PFSK-1 (cell line): ENCODE measurements around the gene HTRA3.

Experiments used
- FOXP2 ChIP-seq: optimal IDR thresholded peaks from 2 replicates; pipeline ENCODE3; 2011; ENCODE audit warnings: borderline replicate concordance, control low read depth, inconsistent platforms; ENCODE audit not compliant: insufficient read depth; ENCODE audit errors: extremely low read length, extremely low read depth
- POLR2AphosphoS5 ChIP-seq: IDR thresholded peaks from 2 replicates; pipeline ENCODE4 v1.6.1; 2012; ENCODE audit warnings: low read depth, mild to moderate bottlenecking, control low read depth, low read length, moderate library complexity
- REST ChIP-seq, 2 experiments: IDR thresholded peaks; 2 replicates each; pipeline versions ENCODE4 v1.6.1 to v1.8.0; 2011 to 2012; ENCODE audit warnings: low read depth in 2 of 2, low read length in 2 of 2, control low read depth in 1 of 2, inconsistent platforms in 1 of 2, mild to moderate bottlenecking in 1 of 2, moderate library complexity in 1 of 2; ENCODE audit not compliant: insufficient read depth in 1 of 2
- SIN3A ChIP-seq: IDR thresholded peaks from 2 replicates; pipeline ENCODE4 v1.6.1; 2012; ENCODE audit warnings: mild to moderate bottlenecking, low read length, moderate library complexity, borderline replicate concordance; ENCODE audit not compliant: insufficient read depth
- TAF1 ChIP-seq: IDR thresholded peaks from 2 replicates; pipeline ENCODE4 v1.6.1; 2012; ENCODE audit warnings: low read length, control low read depth, borderline replicate concordance; ENCODE audit not compliant: insufficient read depth

The HTRA3 gene

GRCh38 chr4:8285976-8286718, 16.6 kb downstream of the HTRA3 start:
- no peak for TF ChIP-seq TAF1
- no peak for TF ChIP-seq FOXP2
- no peak for TF ChIP-seq POLR2AphosphoS5
- no peak for TF ChIP-seq REST (IDR thresholded peaks at IDR 0.05; ENCODE audit: insufficient read depth in 1 of 2, low read depth in 2 of 2, low read length in 2 of 2)
- no peak for TF ChIP-seq SIN3A

- TF ChIP-seq SIN3A (no peak), FOXP2 (no peak), TAF1 (no peak), POLR2AphosphoS5 (no peak), REST (IDR thresholded peaks at IDR 0.05; ENCODE audit: insufficient read depth in 1 of 2, low read depth in 2 of 2, low read length in 2 of 2) (no peak)
Observed at GRCh38 chr4:8286719-8287342, 17.3 kb downstream of the HTRA3 start.

- no peak for TF ChIP-seq FOXP2
- TF ChIP-seq SIN3A, result no peak
- TF ChIP-seq REST (IDR thresholded peaks at IDR 0.05; ENCODE audit: insufficient read depth in 1 of 2, low read depth in 2 of 2, low read length in 2 of 2), result no peak
Observed at GRCh38 chr4:8287343-8288280, 18.1 kb downstream of the HTRA3 start.

GRCh38 chr4:8289151-8289750, 19.7 kb downstream of the HTRA3 start:
- TF ChIP-seq FOXP2 (no peak), REST (IDR thresholded peaks at IDR 0.05; ENCODE audit: insufficient read depth in 1 of 2, low read depth in 2 of 2, low read length in 2 of 2) (no peak), SIN3A (no peak), TAF1 (no peak), POLR2AphosphoS5 (no peak)
